Mucosa of stomach (tissue), 1 donor: ENCODE results near the gene FTH1.

Experiments used
- H3K27me3 ChIP-seq: one replicate; pipeline ENCODE4 v1.7.0; 2013; ENCODE audit warnings: mild to moderate bottlenecking, low read length; ENCODE audit not compliant: control insufficient read depth, insufficient read depth
- H3K36me3 ChIP-seq: one replicate; pipeline ENCODE4 v1.7.0; 2013; ENCODE audit warnings: low read length; ENCODE audit not compliant: control insufficient read depth, insufficient read depth
- H3K4me1 ChIP-seq: one replicate; pipeline ENCODE4 v1.7.0; 2013; ENCODE audit warnings: mild to moderate bottlenecking, low read length; ENCODE audit not compliant: control insufficient read depth, insufficient read depth
- H3K4me3 ChIP-seq: one replicate; pipeline ENCODE4 v1.7.0; 2013; ENCODE audit warnings: low read length
- H3K9ac ChIP-seq: one replicate; pipeline ENCODE4 v1.7.0; 2013; ENCODE audit warnings: mild to moderate bottlenecking, low read length, moderate library complexity
- H3K9me3 ChIP-seq: one replicate; pipeline ENCODE4 v1.7.0; 2013; ENCODE audit warnings: mild to moderate bottlenecking, low read length, moderate library complexity; ENCODE audit not compliant: control insufficient read depth
- donor health status: Pancreatic carcinoma.

Gene FTH1

DNA sequence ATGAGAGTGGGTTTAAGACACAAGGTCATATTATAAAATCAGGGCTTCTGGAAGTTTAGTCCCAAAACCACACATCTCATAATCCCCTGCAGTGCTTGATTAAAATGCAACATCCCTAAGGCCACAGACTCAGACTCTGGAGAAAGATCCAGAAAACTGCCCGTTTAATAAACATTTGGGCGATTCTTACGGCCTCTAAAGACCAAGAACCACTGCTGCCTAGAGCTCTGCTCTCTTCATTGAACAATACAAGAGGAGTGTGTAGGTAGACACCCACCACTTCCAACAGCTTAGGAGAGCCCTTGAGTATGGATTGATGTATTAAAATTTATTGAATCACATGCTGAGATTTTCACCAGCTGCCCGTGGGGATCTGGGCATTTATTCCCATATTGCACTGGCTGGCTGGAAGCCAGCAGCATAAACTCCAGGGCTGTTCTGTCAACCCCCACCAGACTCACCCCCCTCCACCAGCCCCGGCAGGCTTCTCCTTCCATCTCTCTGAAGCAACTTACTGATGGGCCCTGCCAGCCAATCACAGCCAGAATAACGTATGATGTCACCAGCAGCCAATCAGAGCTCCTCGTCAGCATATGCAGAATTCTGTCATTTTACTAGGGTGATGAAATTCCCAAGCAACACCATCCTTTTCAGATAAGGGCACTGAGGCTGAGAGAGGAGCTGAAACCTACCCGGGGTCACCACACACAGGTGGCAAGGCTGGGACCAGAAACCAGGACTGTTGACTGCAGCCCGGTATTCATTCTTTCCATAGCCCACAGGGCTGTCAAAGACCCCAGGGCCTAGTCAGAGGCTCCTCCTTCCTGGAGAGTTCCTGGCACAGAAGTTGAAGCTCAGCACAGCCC lies 18.0 kb downstream of the FTH1 start:
- H3K9ac ChIP-seq, result no peak overlapping the region

DNA sequence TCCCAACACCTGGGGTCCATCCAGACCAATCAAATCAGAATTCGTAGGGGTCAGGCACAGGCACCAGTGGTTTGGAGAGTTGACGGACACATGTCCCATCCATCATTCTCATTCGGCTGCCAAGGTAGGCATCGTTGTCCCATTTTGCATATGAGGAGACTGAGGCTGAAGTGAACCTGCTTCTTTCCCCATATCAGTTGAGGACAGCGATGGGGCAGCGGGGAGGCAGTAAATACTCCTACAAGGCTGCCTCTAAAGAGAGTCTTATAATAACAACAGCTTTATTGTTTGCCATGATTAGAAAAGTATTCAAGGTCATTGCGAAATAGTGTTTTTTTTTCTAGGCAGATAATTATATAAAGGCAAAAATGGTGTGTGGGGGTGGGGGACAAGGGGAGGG lies 18.9 kb downstream of the FTH1 start:
- Histone ChIP-seq H3K4me1 (no peaks in the 10 kb centered on the region), H3K9ac (no peak overlapping the region), H3K4me3 (no peak overlapping the region), H3K36me3 (no peaks in the 10 kb centered on the region), H3K9me3 (no peaks in the 10 kb centered on the region), H3K27me3 (no peaks in the 10 kb centered on the region)

More for the DNA sequence above, 18.0 kb downstream of the FTH1 start:
- no peaks in the 10 kb centered on the region for H3K4me1 ChIP-seq
- H3K9me3 ChIP-seq, result no peaks in the 10 kb centered on the region
- peaks cover 3% of the 10 kb centered on the region for H3K27me3 ChIP-seq
- no peaks in the 10 kb centered on the region for H3K36me3 ChIP-seq
- H3K4me3 ChIP-seq, result no peak overlapping the region

DNA sequence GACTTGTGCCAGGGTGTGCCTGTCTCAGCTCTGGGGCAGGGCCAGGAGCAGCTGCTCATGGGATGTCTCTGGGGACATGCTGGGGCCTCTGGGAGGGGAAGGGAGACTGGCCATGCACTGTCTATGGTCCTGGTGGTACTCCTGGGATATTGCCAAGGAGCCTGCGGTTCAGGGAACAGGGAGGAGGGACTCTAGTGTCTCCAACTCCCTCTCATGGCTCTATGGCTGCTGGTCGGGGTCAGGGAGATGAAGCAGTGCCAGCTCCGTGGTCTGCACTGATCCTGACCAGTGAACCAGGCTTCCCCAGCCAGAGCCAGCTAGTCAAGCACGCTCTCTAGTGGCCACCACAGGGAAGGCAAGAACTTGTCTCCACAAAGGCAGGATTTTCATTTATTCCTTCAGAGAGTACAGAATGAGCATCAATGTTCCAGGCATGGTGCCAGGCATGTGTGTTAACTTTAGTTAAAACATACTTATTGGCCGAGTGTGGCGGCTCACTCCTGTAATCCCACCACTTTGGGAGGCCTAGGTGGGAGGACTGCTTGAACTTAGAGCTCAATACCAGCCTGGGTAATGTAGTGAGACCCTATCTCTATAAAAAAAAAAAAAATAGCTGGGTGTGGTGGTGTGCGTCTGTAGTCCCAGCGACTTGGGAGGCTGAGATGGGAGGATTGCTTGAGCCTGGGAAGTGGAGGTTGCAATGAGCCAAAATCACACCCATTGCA lies 19.8 kb downstream of the FTH1 start:
- Histone ChIP-seq H3K4me3 (no peak overlapping the region), H3K27me3 (no peaks in the 10 kb centered on the region), H3K36me3 (no peaks in the 10 kb centered on the region), H3K9ac (no peak overlapping the region), H3K4me1 (no peaks in the 10 kb centered on the region), H3K9me3 (no peaks in the 10 kb centered on the region)

DNA sequence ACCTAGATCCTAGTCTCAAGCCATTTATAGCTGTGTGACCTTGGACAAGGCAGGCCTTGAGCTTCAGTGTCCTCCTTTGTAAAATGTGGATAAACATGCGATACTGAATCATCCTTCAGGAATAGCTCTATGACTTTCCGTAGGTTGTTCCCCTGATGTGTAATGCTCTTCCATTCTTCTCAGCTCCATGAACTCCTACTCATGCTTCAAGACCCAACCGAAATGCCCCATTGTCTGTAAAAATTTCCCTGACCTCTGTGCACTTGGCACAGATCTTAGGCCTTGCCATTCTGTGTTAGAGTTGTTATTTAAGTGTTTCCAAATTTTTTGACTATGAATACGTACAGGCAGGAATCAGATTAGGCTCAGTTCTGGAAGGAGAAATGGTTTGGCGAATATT lies 20.5 kb downstream of the FTH1 start:
- H3K36me3 ChIP-seq, result no peaks in the 10 kb centered on the region
- H3K27me3 ChIP-seq, result no peaks in the 10 kb centered on the region
- H3K4me1 ChIP-seq, result no peaks in the 10 kb centered on the region
- no peak overlapping the region for H3K9ac ChIP-seq
- no peaks in the 10 kb centered on the region for H3K9me3 ChIP-seq
- H3K4me3 ChIP-seq, result no peak overlapping the region

DNA sequence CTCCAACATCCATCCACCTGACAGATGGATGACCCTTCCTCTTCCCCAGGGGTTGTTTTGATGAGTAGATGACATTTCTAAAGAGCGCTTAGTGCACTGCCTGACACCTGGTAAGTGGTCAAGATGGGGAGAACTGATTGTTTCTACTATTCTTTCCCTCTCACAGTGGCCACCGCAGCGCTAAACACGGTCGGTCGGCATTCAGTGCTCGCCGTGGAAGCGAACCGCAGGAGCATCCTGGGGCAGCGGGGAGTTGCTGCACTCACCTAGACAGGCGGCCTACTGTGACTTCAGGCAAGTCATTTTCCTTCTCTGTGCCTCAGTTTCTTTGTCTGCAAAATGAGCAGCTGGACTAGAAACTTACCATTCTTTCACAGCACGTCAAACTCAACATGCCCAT lies 22.2 kb downstream of the FTH1 start:
- H3K9me3 ChIP-seq, result no peaks in the 10 kb centered on the region
- no peaks in the 10 kb centered on the region for H3K36me3 ChIP-seq
- H3K4me3 ChIP-seq, result no peak overlapping the region
- H3K27me3 ChIP-seq, result no peaks in the 10 kb centered on the region
- H3K9ac ChIP-seq, result no peak overlapping the region
- H3K4me1 ChIP-seq, result no peaks in the 10 kb centered on the region

DNA sequence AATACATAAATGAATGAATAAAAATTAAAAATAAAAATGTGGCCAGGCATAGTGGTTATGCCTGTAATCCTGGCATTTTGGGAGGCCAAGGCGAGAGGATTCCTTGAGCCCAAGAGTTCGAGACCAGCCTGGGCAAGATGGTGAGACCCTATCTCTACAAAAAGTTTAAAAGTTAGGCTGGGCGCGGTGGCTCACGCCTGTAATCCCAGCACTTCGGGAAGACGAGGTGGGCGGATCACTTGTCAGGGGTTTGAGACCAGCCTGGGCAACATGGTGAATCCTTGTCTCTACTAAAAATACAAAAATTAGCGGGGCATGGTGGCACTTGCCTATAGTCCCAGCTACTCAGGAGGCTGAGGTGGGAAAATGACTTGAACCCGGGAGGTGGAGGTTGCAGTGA lies 27.0 kb downstream of the FTH1 start:
- no peak overlapping the region for H3K9ac ChIP-seq
- no peak overlapping the region for H3K4me3 ChIP-seq
- H3K4me1 ChIP-seq, result no peaks in the 10 kb centered on the region

DNA sequence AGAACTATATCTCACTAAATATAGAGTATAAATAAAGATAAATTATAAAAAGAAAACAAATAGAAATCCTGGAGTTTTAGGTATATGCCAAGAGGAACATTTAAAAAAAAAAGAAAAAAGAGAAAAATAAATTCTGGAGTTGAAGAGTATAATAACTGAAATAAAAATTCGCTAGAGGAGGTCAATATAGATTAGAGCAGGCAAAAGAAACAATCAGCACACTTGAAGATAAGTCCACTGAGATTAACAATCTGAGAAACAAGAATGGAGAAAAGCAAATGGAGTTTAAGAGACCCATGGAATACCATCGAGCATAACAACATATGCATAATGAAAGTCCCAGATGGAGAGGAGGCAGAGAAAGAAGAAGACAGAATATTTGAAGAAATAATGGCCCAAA lies 31.6 kb downstream of the FTH1 start:
- Histone ChIP-seq H3K27me3 (no peaks in the 10 kb centered on the region), H3K9me3 (no peaks in the 10 kb centered on the region), H3K9ac (no peak overlapping the region), H3K4me3 (no peak overlapping the region), H3K4me1 (no peaks in the 10 kb centered on the region), H3K36me3 (no peaks in the 10 kb centered on the region)

More for the DNA sequence above, 27.0 kb downstream of the FTH1 start:
- Histone ChIP-seq H3K27me3 (no peaks in the 10 kb centered on the region), H3K36me3 (no peaks in the 10 kb centered on the region), H3K9me3 (no peaks in the 10 kb centered on the region)

DNA sequence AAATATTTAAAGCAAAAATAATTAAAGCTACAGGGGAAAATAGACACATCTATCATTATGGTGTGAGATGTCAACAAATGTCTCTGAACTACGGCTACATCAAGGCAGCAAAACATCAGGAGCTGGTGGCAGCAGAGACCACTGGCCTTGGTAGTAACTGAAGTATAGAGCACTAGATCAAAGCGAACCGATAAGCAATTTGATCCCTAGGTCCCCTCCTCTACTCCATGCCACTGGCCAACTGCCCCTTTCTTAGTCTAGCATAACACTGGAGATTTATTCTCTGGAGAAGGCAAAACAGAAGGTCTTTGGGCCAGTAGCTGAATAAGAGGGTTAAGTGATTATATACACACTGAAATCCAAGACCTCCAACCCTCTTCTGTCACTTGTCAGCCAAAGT lies 36.5 kb downstream of the FTH1 start:
- Histone ChIP-seq H3K4me3 (no peak overlapping the region), H3K9me3 (no peaks in the 10 kb centered on the region), H3K9ac (no peak overlapping the region), H3K4me1 (no peaks in the 10 kb centered on the region), H3K36me3 (no peaks in the 10 kb centered on the region), H3K27me3 (no peaks in the 10 kb centered on the region)

DNA sequence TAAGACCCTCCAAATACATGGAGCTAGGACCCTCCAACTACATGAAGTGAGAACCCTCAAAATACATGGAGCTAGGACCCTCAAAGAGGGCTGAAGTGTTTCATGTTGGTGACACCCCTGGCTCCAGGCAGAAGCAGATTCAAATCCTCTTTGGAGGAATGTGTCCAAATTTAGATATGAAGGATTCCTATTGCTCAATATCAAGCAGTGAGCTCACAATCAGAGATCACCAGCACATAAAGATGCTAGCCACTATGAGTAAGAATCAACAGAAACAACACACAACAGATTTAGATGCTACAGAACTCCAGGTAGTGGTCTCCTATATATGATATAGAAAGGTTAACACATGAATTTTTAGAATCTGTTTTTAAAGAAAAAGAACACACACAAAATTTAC lies 38.8 kb downstream of the FTH1 start:
- Histone ChIP-seq H3K4me3 (no peak overlapping the region), H3K27me3 (no peaks in the 10 kb centered on the region), H3K36me3 (no peaks in the 10 kb centered on the region), H3K9ac (no peak overlapping the region), H3K4me1 (no peaks in the 10 kb centered on the region), H3K9me3 (no peaks in the 10 kb centered on the region)

DNA sequence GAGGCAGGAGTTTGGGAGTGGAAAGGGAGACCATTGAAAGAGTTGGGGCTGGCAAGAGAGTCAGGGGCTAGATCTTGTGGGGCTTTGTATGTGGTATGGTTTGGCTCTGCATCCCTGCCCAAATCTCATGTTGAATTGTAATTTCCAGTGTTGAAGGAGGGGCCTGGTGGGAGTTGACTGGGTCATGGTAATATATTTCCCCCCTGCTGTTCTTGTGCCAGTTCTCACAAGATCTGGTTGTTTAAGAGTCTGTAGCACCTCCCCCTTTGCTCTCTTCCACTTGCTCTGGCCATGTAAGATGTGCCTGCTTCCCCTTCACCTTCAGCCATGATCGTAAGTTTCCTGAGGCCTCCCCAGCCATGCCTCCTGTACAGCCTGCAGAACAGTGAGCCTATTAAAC lies 39.9 kb downstream of the FTH1 start:
- Histone ChIP-seq H3K4me1 (peaks cover 6% of the 10 kb centered on the region), H3K27me3 (no peaks in the 10 kb centered on the region), H3K9me3 (no peaks in the 10 kb centered on the region)

DNA sequence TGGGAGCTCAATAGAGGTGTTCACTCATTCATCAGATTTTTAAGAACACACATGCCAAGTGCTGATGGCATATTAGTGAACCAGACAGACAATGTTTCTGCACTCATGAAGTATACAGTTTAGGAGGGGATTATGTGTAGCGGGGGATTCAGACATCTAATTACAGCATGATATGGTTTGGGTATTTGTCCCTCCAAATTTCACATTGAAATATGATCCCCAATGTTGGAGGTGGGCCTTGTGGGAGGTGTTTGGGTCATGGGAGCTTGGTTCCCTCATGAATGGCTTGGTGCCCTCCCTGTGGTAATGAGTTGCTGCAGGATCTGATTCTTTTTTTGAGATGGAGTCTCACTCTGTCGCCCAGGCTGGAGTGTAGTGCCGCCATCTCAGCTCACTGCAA lies 41.2 kb downstream of the FTH1 start:
- H3K9ac ChIP-seq, result no peak overlapping the region
- H3K36me3 ChIP-seq, result no peaks in the 10 kb centered on the region
- no peaks in the 10 kb centered on the region for H3K9me3 ChIP-seq
- peaks cover 6% of the 10 kb centered on the region for H3K4me1 ChIP-seq
- H3K4me3 ChIP-seq, result no peak overlapping the region
- no peaks in the 10 kb centered on the region for H3K27me3 ChIP-seq

More for the DNA sequence above, 39.9 kb downstream of the FTH1 start:
- H3K9ac ChIP-seq, result no peak overlapping the region
- H3K36me3 ChIP-seq, result no peaks in the 10 kb centered on the region
- H3K4me3 ChIP-seq, result no peak overlapping the region

DNA sequence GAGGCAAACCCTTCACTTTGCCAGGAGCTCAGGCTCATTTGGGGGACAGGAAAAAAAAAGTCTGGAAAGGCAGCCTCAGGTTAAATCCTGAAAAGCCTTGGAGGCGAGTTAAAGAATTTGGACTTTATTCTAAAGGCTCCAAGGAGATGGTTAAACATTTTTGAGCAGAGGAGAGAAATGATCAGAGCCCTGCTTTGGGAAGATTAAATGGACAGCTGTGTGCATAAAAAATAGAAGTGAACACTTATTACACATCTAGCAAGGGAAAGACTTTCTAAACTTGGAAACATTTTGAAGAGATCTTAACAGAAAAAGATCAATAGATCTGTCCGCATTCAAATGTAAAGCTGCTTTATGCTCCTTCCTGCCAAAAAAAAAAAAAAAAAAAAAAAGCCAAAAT lies 41.7 kb downstream of the FTH1 start:
- Histone ChIP-seq H3K9ac (no peak overlapping the region), H3K36me3 (no peaks in the 10 kb centered on the region), H3K4me1 (peaks cover 6% of the 10 kb centered on the region), H3K4me3 (no peak overlapping the region), H3K27me3 (no peaks in the 10 kb centered on the region), H3K9me3 (no peaks in the 10 kb centered on the region)
